ENCODE data around the gene MAP3K13.

DNA sequence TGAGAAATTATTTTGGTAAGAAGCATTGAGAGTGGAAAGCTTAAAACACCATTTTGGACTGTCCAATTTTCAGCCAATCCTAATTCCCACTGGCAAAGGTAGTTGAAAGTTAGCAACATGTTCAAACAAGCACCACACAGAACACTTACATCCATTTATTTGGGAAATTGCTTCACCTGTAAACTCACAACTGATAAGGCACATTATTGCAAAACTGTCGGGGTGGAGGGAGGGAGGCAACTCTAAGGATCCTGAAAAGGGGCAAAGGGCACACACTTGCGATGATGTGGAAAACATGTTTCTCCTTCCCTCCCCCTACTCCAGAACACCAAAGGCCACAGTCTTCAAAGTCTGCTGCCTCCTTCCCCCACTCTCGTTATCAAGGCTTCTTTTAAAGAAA is 126.5 kb downstream of the MAP3K13 start:
- TF ChIP-seq GATA3 (IDR thresholded peaks at IDR 0.05; ENCODE audit: low read depth, low read length): no peak
- TF ChIP-seq GATA2 (IDR thresholded peaks at IDR 0.05; ENCODE audit: low read depth, low read length): no peak
